ENCODE data around the gene DNASE2B. TPM values are rescaled to one million over a fixed set of nuclear protein-coding genes. Genes with fewer than 3 reads are reported as not detected.
A peak's percentile ranks its signal among the peaks of the same experiment; 100 is the strongest.
"Not testable (repeated sequence)": the region's sequence is repeated elsewhere in the genome, so short reads cannot be mapped to it uniquely, and the experiment has no call there.

The DNASE2B gene
- total RNA-seq, 1 donor from 2014 or later: not detected

GRCh38 chr1:84434801-84435549, 36.7 kb downstream of the DNASE2B start:
- intact Hi-C loops (cut with DNase I): loop anchor here (5.0 to 10.0 kb wide), 2 partner anchors 320 to 503 kb away; no protein-coding TSS in a partner anchor
- H3K4me3 ChIP-seq: no peak overlapping the region
- no peak overlapping the region for H3K27ac ChIP-seq
- H3K36me3 ChIP-seq: no peaks in the 10 kb centered on the region
- no peaks in the 10 kb centered on the region for H3K9me3 ChIP-seq
- no peaks in the 10 kb centered on the region for H3K4me1 ChIP-seq
- H3K27me3 ChIP-seq: no peaks in the 10 kb centered on the region
- TF ChIP-seq CTCF (IDR thresholded peaks at IDR 0.05) (no peak), POLR2A (IDR thresholded peaks at IDR 0.05) (no peak), POLR2AphosphoS5 (IDR thresholded peaks at IDR 0.05; ENCODE audit: insufficient read depth in 1 of 2, low read depth in 1 of 2) (no peak)
- no peak for DNase-seq (ENCODE audit: extremely low spot score in 2 of 2)

GRCh38 chr1:84436876-84437655, 38.8 kb downstream of the DNASE2B start:
- intact Hi-C loops (cut with DNase I): loop anchor here (10.0 kb wide), 1 partner anchor 318 kb away; no protein-coding TSS in a partner anchor
- H3K27ac ChIP-seq: no peak overlapping the region
- no peak for TF ChIP-seq POLR2A (IDR thresholded peaks at IDR 0.05)
- no peak for TF ChIP-seq POLR2AphosphoS5 (IDR thresholded peaks at IDR 0.05; ENCODE audit: insufficient read depth in 1 of 2, low read depth in 1 of 2)

GRCh38 chr1:84442256-84442655, 44.0 kb downstream of the DNASE2B start:
- no peak for TF ChIP-seq POLR2A (IDR thresholded peaks at IDR 0.05)
- peak in 1 of 2 donors; percentile 21 for TF ChIP-seq POLR2AphosphoS5 (IDR thresholded peaks at IDR 0.05; ENCODE audit: insufficient read depth in 1 of 2, low read depth in 1 of 2)
- peak; percentile 42 to 72 (median 44) for TF ChIP-seq CTCF (IDR thresholded peaks at IDR 0.05)
- intact Hi-C loops (cut with DNase I): loop anchor here (10.0 kb wide), 1 partner anchor 183 kb away; no protein-coding TSS in a partner anchor
- no peak for DNase-seq (ENCODE audit: extremely low spot score in 2 of 2)
- H3K4me3 ChIP-seq: no peak overlapping the region
- no peaks in the 10 kb centered on the region for H3K27me3 ChIP-seq
- H3K9me3 ChIP-seq: no peaks in the 10 kb centered on the region
- H3K4me1 ChIP-seq: no peaks in the 10 kb centered on the region
- H3K36me3 ChIP-seq: no peaks in the 10 kb centered on the region
- no peak overlapping the region for H3K27ac ChIP-seq

More at GRCh38 chr1:84436876-84437655, 38.8 kb downstream of the DNASE2B start:
- DNase-seq (ENCODE audit: extremely low spot score in 2 of 2): no peak
- no peaks in the 10 kb centered on the region for H3K4me1 ChIP-seq
- no peaks in the 10 kb centered on the region for H3K36me3 ChIP-seq
- H3K4me3 ChIP-seq: no peak overlapping the region
- no peaks in the 10 kb centered on the region for H3K27me3 ChIP-seq
- H3K9me3 ChIP-seq: no peaks in the 10 kb centered on the region

- not testable (repeated sequence) for H3K27me3 ChIP-seq; DNase-seq (ENCODE audit: extremely low spot score in 2 of 2)
- intact Hi-C loops (cut with DNase I): loop anchor here (10.0 kb wide), 1 partner anchor 182 kb away; no protein-coding TSS in a partner anchor
Observed at GRCh38 chr1:84442747-84443646, 44.7 kb downstream of the DNASE2B start.

GRCh38 chr1:84448704-84449103, 50.4 kb downstream of the DNASE2B start:
- not testable (repeated sequence) for H3K27ac ChIP-seq; H3K4me1 ChIP-seq; DNase-seq (ENCODE audit: extremely low spot score in 2 of 2); H3K4me3 ChIP-seq; H3K27me3 ChIP-seq; H3K36me3 ChIP-seq; H3K9me3 ChIP-seq
- intact Hi-C loops (cut with DNase I): loop anchor here (10.0 kb wide), 1 partner anchor 176 kb away; no protein-coding TSS in a partner anchor

More at GRCh38 chr1:84442747-84443646, 44.7 kb downstream of the DNASE2B start:
- H3K27ac ChIP-seq, H3K4me3 ChIP-seq, H3K9me3 ChIP-seq, H3K36me3 ChIP-seq, H3K4me1 ChIP-seq: not testable (repeated sequence)

GRCh38 chr1:84450910-84451309, 52.6 kb downstream of the DNASE2B start:
- intact Hi-C loops (cut with DNase I): no loop called here
- Histone ChIP-seq H3K27me3 (no peaks in the 10 kb centered on the region), H3K27ac (no peak overlapping the region), H3K9me3 (no peaks in the 10 kb centered on the region), H3K4me3 (no peak overlapping the region), H3K4me1 (no peaks in the 10 kb centered on the region), H3K36me3 (no peaks in the 10 kb centered on the region)
- no peak for DNase-seq (ENCODE audit: extremely low spot score in 2 of 2)
- TF ChIP-seq POLR2A (IDR thresholded peaks at IDR 0.05) (no peak), CTCF (IDR thresholded peaks at IDR 0.05) (no peak), POLR2AphosphoS5 (IDR thresholded peaks at IDR 0.05; ENCODE audit: insufficient read depth in 1 of 2, low read depth in 1 of 2) (no peak)

All from vagina (tissue), 2 donors.